Measurements from ENCODE around the gene TSC22D4.
"Not testable (repeated sequence)": the region's sequence is repeated elsewhere in the genome, so short reads cannot be mapped to it uniquely, and the experiment has no call there.

The TSC22D4 gene

DNA sequence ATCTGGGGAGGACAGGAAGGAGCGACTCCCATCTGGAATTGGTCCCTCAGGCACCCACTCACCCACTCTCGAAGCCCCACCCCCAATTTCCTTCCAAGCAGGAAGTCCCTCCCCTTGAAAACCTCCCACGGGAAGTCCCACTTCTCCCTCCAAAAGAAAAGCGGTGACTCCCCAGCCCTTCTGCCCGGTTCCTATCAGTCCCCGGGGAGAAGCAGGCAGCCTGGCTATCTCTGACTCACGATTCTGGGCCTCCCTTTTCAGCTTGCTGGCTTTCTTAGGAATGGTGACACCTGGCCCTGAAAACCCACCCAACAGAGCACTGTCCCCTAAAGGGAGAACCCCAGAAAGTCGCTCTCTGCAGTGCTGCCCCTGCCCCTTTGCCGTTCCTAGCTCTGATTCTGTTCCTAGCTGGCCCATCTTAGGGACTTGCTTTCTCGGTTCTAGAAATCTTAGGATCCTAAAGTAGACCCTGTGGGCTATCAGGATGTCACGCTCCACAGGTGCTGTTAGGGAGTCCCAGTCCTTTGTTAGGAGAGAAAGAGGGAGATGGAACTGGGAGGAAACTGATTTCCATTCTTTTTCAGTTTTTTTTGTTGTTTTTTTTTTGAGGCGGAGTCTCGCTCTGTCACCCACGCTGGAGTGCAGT lies 6.0 kb downstream of the TSC22D4 start:
- no peak for DNase-seq (ENCODE audit: low read depth)

DNA sequence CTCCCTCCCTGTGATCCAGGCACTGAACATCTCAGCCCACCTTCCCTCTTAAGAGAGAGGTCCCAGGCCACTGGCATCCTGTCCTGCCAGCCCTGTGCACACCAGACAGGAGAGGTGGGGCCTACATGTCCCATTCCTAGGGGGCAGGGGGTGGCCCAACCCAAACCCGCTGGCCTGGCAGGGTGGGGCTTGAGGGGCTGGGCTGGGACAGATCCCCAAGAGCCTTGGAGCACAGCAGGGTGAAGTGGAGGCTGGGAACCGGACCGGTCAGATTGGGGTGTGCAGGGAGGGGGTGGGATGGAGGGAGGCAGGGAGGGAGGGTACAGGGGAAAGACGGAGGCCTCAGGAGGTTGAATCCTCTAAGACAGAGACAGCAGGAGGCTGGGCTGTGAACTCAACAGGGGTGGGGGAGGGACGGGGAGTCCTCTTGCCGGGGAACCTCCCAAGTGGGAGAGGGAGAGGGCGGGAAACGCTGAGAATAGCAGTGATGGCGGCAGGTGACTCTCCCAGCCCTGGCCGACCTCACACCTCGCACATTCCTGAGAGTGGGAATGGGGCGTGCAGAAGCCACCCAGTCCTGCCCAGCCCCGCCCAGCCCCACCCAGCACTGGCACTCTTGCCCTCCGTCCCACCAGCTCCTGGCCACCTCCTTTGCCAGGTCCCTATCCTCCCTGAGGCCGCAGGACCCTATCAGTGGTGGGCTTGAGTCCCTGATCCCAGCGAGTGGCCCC lies 6.7 kb downstream of the TSC22D4 start:
- no peak for DNase-seq (ENCODE audit: low read depth)

DNA sequence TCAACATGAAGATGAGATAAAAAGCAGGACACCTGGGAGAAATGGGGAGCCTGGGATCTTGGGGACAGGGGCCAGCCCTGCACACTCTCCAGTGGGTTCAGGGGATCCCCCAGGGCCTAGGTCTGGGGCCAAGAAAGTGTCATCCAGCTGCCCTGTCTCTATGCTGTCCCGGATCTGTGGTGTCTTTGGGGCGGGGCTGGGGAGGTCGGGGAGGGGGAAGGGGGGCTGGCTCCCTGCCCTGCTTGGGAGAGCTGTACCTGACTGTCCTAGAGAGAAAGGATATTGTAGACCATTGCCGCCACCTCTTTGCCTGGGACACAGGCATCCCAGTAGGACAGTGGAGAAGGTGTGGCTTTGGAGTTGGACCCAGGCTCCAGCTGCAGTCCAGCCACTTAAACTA lies 8.0 kb downstream of the TSC22D4 start:
- no peak for DNase-seq (ENCODE audit: low read depth)

DNA sequence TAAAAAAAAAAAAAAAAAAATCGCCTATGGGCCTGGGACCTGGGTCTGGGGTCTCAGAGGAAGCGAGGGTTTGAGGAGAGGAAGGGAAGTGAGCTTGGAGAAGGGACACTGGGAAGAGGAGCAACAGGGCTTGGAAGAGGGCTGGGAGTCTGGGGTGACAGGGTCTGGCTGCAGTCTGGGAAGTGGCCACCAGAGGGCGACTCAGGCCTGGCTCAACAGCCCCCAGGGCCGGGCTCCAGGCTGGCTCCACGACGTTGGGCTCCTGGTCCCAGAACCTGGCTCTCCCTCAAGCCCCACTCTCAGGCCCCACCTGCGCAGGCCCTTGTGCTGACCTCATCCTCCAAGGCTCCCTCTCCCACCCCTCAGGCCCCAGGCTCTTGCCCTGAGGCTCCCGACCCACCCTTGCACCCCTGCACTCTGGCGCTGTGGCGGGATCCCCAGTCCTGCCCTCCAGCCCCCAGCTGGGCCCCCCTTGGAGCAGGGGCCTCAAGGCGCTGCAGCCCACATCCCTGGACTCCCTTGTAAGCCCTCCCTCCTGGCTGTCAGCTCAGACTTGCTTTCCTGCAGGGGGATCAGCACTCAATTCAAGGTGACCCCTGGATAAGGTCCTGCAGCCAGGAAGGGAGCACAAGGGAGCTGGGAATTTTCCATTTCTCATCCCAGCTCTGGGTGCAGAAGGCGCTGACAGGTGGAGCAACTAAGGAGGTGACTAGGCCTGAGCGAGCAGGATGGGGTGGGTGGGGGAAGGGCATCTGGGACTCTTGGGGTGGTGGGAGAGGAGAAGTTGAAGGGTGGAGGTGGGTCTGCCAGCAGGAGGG lies 9.6 kb downstream of the TSC22D4 start:
- peak; percentile 63 for DNase-seq (ENCODE audit: low read depth)

DNA sequence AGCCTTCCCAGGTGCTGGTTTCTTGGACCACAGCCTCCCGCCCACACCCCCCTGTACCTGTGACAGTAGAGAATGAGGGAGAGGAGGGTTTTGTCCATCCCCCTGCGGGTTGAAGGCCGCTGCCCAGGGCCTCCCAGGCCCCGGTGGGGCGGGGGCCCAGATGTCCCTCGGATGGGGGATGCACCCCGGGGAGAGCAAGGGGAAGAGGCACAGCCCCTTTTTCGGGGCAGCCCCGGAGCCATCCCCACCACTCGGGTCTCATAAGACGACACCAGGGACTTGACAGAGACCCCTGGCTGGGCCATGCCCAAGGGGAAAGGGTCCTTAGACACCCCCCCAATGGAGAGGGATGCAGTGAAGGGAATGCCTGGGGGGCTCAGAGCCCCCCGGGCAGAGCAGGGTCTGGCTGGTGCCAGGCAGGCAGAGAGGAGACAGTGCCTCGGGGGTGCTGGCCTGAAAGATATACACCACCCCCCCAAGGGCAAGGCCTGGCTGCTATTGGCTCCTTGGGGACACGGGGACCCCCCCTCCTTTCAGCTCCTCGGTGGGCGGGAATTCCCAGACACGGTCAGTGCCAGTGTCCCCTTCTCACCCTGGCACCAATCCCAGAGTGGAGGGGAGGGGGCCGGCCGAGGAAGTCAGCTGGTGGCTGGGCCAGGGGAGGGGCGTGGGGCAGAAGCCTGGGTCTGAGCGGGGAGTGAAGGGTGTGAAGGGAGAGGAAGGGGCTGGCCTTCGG lies 11.2 kb downstream of the TSC22D4 start:
- DNase-seq (ENCODE audit: low read depth): no peak

DNA sequence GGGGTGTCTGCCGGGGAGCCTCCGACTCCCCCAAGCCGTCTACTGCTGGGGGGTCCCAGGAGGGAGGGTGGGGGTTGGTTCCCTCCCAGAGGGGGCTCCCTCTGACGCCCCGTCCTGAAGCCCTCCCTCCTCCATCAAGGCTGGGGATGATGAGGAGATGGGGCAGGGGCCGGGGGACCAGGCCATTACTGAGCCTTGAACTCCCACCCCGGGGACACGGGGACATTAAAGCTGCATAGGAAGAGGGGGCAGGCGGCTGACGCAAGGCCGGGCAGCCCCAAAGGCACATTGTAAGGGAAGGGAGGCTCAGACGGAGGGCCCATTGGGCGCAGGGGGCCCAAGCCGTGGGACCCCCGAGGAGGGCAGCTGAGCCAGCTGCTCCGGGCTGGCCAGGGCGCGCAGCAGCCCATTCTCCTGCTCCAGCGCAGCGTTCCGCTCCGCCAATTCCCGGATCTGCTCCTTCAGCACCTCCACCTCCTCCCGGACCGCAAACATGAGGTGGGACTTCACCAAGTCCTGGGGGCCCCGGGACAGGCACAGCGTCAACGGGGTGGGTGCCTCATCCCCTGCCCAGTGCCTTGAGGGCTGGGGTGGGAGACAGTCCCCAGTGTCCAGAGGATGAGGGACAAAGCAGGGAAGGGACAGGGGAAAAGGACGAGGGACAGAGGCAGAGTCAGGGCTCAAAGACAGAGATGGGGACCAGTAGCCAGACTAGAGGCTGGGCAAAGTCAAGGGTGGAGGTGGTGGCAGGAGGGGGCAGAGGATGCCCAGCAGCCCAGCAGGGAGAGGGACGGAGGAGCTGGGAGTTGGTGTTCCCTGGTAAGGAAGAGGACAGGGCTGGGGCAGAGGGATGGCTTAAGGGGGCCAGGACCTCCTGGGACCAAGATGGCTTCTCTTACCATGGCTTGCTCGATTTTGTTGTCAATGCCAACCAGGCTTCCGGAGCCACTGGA lies 12.1 kb downstream of the TSC22D4 start:
- DNase-seq (ENCODE audit: low read depth): no peak

DNA sequence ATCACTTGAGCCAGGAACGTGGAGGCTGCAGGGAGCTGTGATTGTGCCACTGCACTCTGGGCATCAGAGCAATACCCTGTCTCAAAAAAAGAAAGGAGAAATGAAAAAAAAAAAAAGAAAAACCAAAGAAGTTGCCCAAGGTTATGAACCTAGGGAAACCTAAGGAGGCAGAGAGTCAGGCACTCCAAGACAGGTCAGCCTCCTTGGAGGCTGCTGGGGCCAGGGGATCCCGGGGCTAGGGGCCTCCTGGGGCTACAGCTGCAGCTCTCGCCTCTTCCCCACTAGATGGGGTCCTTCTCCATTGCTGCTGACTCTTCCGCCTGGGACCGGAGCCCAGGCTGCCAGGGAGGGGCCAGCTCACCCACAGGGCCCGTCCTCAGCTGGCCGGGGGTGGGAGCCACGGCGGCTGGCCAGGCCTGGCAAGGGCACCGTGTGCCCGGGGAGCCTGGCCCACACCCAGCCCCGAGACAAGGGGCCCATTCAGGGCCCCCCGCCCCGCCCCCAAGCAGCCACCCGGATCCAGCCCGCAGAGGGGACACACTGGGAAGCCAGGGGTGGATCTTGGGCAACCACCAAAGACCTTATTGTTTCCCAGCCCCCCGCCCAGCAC lies 13.2 kb downstream of the TSC22D4 start:
- no peak for DNase-seq (ENCODE audit: low read depth)

DNA sequence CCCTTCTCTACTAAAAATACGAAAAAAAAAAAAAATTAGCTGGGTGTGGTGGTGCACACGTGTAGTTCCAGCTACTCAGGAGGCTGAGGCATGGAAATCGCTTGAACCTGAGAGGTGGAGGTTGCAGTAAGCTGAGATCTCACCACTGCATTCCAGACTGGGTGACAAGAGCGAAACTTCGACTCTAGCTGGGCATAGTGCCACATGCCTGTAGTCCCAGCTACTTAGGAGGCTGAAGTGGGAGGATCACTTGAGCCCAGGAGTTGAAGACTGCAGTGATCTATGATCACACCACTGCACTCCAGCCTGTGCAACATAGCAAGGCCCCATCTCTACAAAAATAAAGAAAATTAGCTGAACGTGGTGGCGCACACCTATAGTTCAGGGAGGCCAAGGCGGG lies 13.7 kb downstream of the TSC22D4 start:
- no peak for DNase-seq (ENCODE audit: low read depth)

DNA sequence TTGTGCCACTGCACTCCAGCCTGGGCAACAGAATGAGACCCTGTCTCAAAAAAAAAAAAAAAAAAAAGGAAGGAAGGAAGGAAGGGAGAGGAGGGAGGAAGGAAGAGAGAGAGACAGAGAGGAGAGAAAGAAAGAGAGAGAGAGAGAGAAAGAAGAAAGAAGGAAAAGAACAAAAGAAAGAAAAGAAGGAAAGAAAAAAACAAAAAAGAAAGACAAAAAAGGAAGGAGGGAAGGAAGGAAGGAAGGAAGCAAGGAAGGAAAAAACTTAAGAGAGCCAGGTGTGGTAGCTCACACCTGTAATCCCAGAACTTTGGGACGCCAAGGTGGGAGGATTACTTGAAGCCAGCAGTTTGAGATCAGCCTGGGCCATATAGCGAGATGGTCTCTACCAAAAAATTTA lies 14.2 kb downstream of the TSC22D4 start:
- no peak for DNase-seq (ENCODE audit: low read depth)

DNA sequence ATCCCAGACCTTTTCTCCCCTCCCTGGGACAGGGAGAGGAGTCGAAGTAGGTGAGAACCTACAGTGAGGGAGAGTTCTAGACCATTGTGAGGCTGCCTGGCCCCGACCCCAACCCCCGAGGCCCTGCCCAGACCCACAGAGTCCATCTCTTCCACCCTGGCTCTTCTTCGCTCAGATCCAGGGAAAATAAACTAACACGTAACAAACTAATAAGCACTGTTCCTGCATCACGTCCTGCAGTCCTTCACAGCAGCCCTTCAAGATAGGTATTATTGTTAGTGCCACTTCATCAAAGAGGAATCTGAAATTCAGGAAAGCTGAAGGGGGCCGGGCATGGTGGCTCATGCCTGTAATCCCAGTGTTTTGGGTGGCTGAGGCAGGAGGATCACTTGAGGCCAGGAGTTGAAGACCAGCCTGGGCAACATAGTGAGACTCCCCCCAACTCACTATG lies 14.8 kb downstream of the TSC22D4 start, which contains the start of gene SPACDR:
Gene SPACDR, minus strand, starts transcription at position 51 of the 451 bp plus-strand sequence. CDS start 235 bp downstream, outside the sequence.
- DNase-seq (ENCODE audit: low read depth): no peak

DNA sequence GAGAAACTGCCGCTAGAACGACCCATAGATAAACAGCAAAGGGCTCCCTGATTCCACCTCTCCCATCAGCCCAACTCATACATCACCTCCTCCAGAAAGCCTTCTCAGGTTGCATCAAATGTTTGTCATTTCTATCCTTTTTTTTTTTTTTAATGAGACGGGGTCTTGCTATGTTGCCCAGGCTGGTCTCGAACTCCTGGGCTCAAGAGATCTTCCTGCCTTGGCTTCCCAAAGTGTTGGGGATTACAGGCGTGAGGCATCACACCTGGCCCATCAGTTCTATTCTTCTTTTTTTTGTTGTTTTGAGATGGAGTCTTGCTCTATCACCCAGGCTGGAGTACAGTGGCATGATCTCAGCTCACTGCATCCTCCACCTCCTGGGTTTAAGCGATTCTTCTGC lies 22.0 kb downstream of the TSC22D4 start:
- no peak for DNase-seq (ENCODE audit: low read depth)

DNA sequence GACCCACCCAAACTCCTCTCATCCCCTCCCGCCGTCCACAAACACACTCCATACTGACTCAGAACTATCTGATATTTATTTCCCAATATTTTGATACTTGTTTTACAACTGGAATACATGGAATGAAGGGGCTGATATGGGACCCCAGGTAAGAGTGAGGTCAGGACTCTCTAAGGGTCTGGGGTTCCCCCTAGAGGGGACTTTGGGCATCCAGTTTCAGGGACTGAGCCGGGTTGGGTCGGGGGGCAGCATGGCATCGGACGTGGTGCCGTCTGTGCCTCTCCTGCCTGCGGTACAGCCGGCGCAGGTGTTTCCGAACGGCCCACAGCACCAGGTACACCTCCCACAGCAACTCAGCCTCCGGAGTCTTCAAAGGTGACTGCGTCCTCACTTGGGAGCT lies 22.5 kb downstream of the TSC22D4 start:
- DNase-seq (ENCODE audit: low read depth): no peak

DNA sequence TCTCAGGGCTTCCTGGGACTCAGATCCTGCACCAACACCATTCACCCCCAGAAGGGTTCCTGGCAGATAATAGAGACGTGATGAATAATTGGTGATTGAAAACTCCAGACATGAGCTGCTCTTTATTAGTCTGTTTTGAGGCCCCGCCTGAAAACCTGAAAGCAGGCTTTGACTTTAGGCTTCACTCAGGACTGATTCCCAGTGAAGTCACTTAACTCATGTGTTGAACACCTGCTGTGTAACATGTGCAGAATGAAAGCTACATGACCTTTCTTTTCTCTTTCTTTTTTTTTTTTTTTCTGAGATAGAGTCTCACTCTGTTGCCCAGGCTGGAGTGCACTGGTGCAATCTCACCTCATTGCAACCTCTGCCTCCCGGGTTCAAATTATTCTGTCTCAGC lies 23.8 kb downstream of the TSC22D4 start:
- DNase-seq (ENCODE audit: low read depth): no peak

DNA sequence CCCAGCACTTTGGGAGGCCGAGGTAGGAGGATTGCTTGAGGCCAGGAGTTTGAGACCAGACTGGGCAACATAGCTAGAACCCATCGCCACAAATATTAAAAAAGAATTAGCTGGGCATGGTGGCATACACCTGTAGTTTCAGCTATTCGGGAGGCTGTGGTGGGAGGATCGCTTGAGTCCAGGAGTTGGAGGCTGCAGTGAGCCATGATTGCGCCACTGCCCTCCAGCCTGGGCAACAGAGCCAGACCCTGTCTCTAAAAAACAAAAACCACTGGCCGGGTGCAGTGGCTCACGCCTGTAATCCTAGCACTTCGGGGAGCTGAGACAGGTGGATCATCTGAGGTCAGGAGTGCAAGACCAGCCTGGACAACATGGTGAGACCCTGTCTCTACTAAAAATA lies 25.2 kb downstream of the TSC22D4 start:
- DNase-seq (ENCODE audit: low read depth): not testable (repeated sequence)

DNA sequence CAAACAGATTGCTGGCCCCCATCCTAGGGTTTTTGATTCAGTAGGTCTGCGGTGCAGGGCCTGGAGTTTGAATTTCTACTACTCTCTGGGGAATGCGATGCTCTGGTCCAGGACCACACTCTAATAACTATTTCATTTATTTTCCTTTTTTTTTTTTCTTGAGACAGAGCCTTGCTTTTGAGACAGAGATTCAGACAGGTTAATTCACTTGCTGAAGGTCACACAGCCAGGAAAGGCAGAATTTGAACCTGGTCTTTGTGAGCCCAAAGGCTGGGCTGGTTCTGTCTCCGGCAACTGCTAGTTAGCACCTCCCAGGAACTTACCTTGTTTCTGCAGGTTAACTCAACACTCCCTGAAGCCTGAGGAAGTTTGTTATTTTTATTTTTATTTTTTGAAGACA lies 26.5 kb downstream of the TSC22D4 start:
- no peak for DNase-seq (ENCODE audit: low read depth)

DNA sequence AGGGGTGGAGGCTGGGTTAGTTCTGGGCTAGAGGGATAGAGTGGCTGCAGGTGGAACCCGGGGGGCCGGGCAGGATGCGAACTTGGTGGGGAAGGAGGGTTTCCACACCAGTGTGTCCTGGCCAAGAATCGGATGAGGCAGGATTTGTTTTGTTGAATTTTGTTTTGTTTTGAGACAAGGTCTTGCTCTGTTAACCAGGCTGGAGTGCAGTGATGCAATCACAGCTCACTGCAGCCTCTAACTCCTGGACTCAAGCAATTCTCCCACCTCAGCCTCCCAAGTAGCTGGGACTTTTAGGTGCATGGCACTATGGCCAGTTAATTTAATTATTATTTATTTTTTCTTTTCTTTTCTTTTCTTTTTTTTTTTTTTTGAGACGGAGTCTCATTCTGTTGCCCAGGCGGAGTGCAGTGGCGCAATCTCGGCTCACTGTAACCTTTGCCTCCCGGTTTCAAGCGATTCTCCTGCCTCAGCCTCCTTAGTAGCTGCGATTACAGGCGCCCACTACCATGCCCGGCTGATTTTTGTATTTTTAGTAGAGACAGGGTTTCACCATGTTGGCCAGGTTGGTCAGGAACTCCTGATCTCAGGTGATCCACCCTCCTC lies 29.7 kb downstream of the TSC22D4 start:
- DNase-seq (ENCODE audit: low read depth): no peak

DNA sequence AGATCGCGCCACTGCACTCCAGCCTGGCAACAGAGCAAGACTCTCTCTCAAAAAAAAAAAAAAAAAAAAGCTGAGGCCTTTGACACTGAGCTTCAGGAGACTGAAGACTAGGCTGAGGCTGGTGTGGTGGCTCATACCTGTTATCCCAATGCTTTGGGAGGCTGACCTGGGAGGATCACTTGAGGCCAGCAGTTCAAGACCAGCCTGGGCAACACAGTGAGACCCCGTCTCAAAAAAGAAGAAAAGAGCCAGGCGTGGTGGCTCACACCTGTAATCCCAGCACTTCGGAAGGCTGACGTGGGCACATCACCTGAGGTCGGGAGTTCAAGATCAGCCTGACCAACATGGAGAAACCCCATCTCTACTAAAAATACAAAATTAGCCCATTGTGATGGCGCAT lies 31.7 kb downstream of the TSC22D4 start:
- DNase-seq (ENCODE audit: low read depth): not testable (repeated sequence)

DNA sequence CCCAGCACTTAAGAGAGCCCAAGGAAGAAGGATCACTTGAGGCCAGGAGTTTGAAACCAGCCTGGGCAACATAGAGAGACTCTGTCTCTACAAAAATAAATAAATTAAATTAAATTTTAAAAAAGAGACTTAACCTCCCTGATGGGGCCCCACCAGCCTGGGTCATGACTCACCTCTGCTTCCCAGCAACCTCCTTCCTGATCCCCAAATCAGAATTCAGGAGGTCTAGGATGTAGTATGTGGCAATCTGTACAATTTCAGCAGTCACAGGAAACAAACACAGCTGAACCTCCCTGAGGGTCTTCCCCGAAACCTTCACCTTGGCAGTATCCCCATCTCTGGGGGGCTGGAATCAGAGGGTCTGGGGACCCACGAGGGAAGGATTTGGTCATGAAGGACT lies 33.0 kb downstream of the TSC22D4 start:
- DNase-seq (ENCODE audit: low read depth): no peak

DNA sequence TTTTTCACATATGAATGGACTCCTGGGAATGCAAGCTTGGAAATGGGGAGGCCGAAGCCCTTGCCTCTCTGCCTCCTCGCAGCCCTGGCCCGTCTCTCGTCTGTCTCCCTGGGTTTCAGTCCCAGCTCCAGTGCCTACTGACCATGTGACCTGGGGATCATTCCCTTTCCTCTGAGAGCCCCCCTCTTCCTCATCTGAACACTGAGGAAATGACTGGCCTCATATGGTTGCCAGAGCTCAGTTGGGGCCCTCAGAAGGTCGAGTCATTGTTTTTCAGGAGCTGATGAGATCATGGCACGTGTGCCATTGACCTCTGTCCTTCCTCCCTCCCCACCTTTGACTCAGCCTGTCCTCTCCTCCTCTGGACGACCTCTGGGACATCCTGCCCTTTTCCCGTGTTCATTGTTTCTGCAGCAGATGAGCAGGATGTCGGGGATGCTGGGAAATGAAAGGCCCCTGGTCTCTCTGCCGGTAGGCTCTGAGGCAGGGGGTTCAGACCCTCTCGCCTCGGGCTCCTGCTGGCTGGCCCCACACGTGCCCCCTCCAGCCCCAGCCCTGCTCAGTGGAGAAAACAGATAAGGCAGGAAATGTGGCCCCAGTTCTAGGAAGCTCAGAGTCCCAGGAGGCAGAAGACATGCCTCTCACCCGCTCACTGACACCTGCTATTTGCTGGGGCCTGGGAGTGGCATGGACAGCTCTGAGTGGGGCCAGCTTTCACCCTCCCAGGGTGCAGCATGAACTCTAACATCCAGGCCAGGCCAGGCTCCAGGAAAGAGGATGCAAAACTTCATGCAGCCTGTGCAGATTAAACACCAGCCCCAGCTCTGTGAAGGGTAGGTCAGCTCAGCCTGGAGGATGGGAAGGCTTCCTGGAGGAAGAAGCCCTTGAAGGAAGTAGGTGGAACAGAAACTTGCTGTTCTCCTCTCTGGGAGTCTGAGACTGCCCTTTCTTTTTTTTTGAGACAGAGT lies 34.4 kb downstream of the TSC22D4 start:
- DNase-seq (ENCODE audit: low read depth): no peak

Measured in stimulated activated CD8-positive, alpha-beta memory T cell treated with anti-CD3 and anti-CD28 coated beads, Interleukin-12 subunit alpha, Interleukin-12 subunit beta, amount 100 ng/mL, for 4 hours (primary cell).